HEK293 (cell line): Measurements from ENCODE around the gene QPCT.
A peak's percentile ranks its signal among the peaks of the same experiment; 100 is the strongest.

Source experiments
- CTCF ChIA-PET: fragments of 350-600 bp; formaldehyde crosslinking; extraction: SDS; loops from one replicate; lab custom pipeline; 2021; ENCODE audit warnings: antibody characterized with exemption; lab: Yijun Ruan, JAX
- POLR2A ChIA-PET: fragments of 300-600 bp; formaldehyde crosslinking; extraction: SDS; loops from one replicate; lab custom pipeline; 2020; ENCODE audit warnings: antibody characterized with exemption, inconsistent platforms; lab: Yijun Ruan, JAX
- H3K27ac ChIP-seq: fragments of 200-500 bp; sonication (Bioruptor generic); 2 replicates; pipeline ENCODE4 v1.5.1; 2014; ENCODE audit warnings: low read depth, low read length, control low read depth, inconsistent platforms; ENCODE audit errors: extremely low read depth
- H3K36me3 ChIP-seq, 2 experiments: fragments of 200-500 bp in 1 of 2; sonication (Bioruptor generic) in 1 of 2; 1 replicate in 1 of 2; 2 replicates in 1 of 2; pipeline ENCODE4 v1.5.1; 2014 to 2017; ENCODE audit warnings: inconsistent platforms in 2 of 2, low read length in 2 of 2; ENCODE audit not compliant: control insufficient read depth in 2 of 2, insufficient read depth in 1 of 2
- H3K4me1 ChIP-seq: fragments of 200-500 bp; sonication (Bioruptor generic); 2 replicates; pipeline ENCODE4 v1.5.1; 2014; ENCODE audit warnings: mild to moderate bottlenecking, low read length, inconsistent platforms; ENCODE audit not compliant: control insufficient read depth, insufficient read depth
- H3K4me3 ChIP-seq: 2 replicates; pipeline ENCODE4 v1.5.1; 2011; ENCODE audit warnings: low read depth, mild to moderate bottlenecking, control low read depth, low read length, moderate library complexity
- H3K9me3 ChIP-seq: fragments of 200-500 bp; sonication (Bioruptor generic); 2 replicates; pipeline ENCODE4 v1.5.1; 2014; ENCODE audit warnings: low read depth, low read length, inconsistent platforms; ENCODE audit not compliant: control insufficient read depth, insufficient read depth
- EGR2 ChIP-seq: fragments of 450-650 bp; formaldehyde crosslinking; IDR thresholded peaks from 2 replicates; pipeline ENCODE4 v1.5.1; 2016; ENCODE audit warnings: low read depth, missing biosample characterization, missing genetic modification characterization
- GFI1B ChIP-seq: fragments of 450-650 bp; formaldehyde crosslinking; IDR thresholded peaks from 2 replicates; pipeline ENCODE4 v1.5.1; 2016; ENCODE audit warnings: missing biosample characterization, missing genetic modification characterization
- KLF9 ChIP-seq: fragments of 450-650 bp; formaldehyde crosslinking; IDR thresholded peaks from 2 replicates; pipeline ENCODE4 v1.5.1; 2016; ENCODE audit warnings: missing biosample characterization, missing genetic modification characterization, low read depth
- OSR2 ChIP-seq: fragments of 450-650 bp; formaldehyde crosslinking; IDR thresholded peaks from 2 replicates; pipeline ENCODE4 v1.5.1; 2016; ENCODE audit warnings: missing biosample characterization, missing genetic modification characterization
- OVOL3 ChIP-seq: fragments of 450-650 bp; formaldehyde crosslinking; IDR thresholded peaks from 2 replicates; pipeline ENCODE4 v1.5.1; 2016; ENCODE audit warnings: missing biosample characterization, missing genetic modification characterization
- RBAK ChIP-seq: fragments of 450-650 bp; formaldehyde crosslinking; IDR thresholded peaks from 2 replicates; pipeline ENCODE4 v1.5.1; 2016; ENCODE audit warnings: missing biosample characterization, missing genetic modification characterization
- SCRT2 ChIP-seq: fragments of 450-650 bp; formaldehyde crosslinking; IDR thresholded peaks from 2 replicates; pipeline ENCODE4 v1.5.1; 2016; ENCODE audit warnings: missing biosample characterization, missing genetic modification characterization
- SP2 ChIP-seq: fragments of 450-650 bp; formaldehyde crosslinking; IDR thresholded peaks from 2 replicates; pipeline ENCODE4 v1.5.1; 2016; ENCODE audit warnings: missing biosample characterization, missing genetic modification characterization
- ZBTB20 ChIP-seq: fragments of 450-650 bp; formaldehyde crosslinking; IDR thresholded peaks from 2 replicates; pipeline ENCODE4 v1.5.1; 2016; ENCODE audit warnings: missing biosample characterization, missing genetic modification characterization
- ZBTB48 ChIP-seq: fragments of 450-650 bp; formaldehyde crosslinking; IDR thresholded peaks from 2 replicates; pipeline ENCODE4 v1.5.1; 2016; ENCODE audit warnings: missing biosample characterization, missing genetic modification characterization
- ZBTB8A ChIP-seq: fragments of 450-650 bp; formaldehyde crosslinking; IDR thresholded peaks from 2 replicates; pipeline ENCODE4 v1.5.1; 2016; ENCODE audit warnings: missing biosample characterization, missing genetic modification characterization
- ZFP37 ChIP-seq: fragments of 450-650 bp; formaldehyde crosslinking; IDR thresholded peaks from 2 replicates; pipeline ENCODE4 v1.5.1; 2016; ENCODE audit warnings: missing biosample characterization, missing genetic modification characterization
- ZNF146 ChIP-seq: fragments of 450-650 bp; formaldehyde crosslinking; IDR thresholded peaks from 2 replicates; pipeline ENCODE4 v1.5.1; 2016; ENCODE audit warnings: missing biosample characterization, missing genetic modification characterization
- ZNF335 ChIP-seq: fragments of 450-650 bp; formaldehyde crosslinking; conservative IDR thresholded peaks from 2 replicates; pipeline ENCODE4 v1.5.1; 2016; ENCODE audit warnings: missing biosample characterization, missing genetic modification characterization
- ZNF37A ChIP-seq: fragments of 450-650 bp; IDR thresholded peaks from 2 replicates; pipeline ENCODE4 v1.5.1; 2018; ENCODE audit warnings: missing biosample characterization, missing genetic modification characterization
- ZNF391 ChIP-seq: fragments of 450-650 bp; formaldehyde crosslinking; IDR thresholded peaks from 2 replicates; pipeline ENCODE4 v1.5.1; 2016; ENCODE audit warnings: low read depth, missing biosample characterization, missing genetic modification characterization, borderline replicate concordance
- ZNF501 ChIP-seq: fragments of 450-650 bp; formaldehyde crosslinking; IDR thresholded peaks from 2 replicates; pipeline ENCODE4 v1.5.1; 2016; ENCODE audit warnings: missing biosample characterization, missing genetic modification characterization
- ZNF548 ChIP-seq: fragments of 450-650 bp; formaldehyde crosslinking; IDR thresholded peaks from 2 replicates; pipeline ENCODE4 v1.5.1; 2016; ENCODE audit warnings: missing biosample characterization, missing genetic modification characterization
- ZNF600 ChIP-seq: fragments of 450-650 bp; formaldehyde crosslinking; IDR thresholded peaks from 2 replicates; pipeline ENCODE4 v1.5.1; 2016; ENCODE audit warnings: missing biosample characterization, missing genetic modification characterization
- ZNF707 ChIP-seq: fragments of 450-650 bp; formaldehyde crosslinking; IDR thresholded peaks from 2 replicates; pipeline ENCODE4 v1.5.1; 2016; ENCODE audit warnings: missing biosample characterization, missing genetic modification characterization
- ZNF837 ChIP-seq: fragments of 450-650 bp; formaldehyde crosslinking; IDR thresholded peaks from 2 replicates; pipeline ENCODE4 v1.5.1; 2016; ENCODE audit warnings: missing biosample characterization, missing genetic modification characterization
- ZSCAN30 ChIP-seq: fragments of 450-650 bp; IDR thresholded peaks from 2 replicates; pipeline ENCODE4 v1.5.1; 2018; ENCODE audit warnings: missing biosample characterization, mild to moderate bottlenecking, missing genetic modification characterization, moderate library complexity
- TF ChIP-seq, protein P1 (sequence below): fragments of 450-650 bp; formaldehyde crosslinking; IDR thresholded peaks from 2 replicates; pipeline ENCODE4 v1.5.1; 2016; ENCODE audit warnings: missing biosample characterization, missing genetic modification characterization
- TF ChIP-seq, protein P2 (sequence below): fragments of 450-650 bp; formaldehyde crosslinking; IDR thresholded peaks from 2 replicates; pipeline ENCODE4 v1.5.1; 2017; ENCODE audit warnings: missing biosample characterization, missing genetic modification characterization
- TF ChIP-seq, protein P3 (sequence below): fragments of 450-650 bp; formaldehyde crosslinking; IDR thresholded peaks from 2 replicates; pipeline ENCODE4 v1.5.1; 2017; ENCODE audit warnings: missing biosample characterization, missing genetic modification characterization
- TF ChIP-seq, protein P4 (sequence below): fragments of 450-650 bp; formaldehyde crosslinking; IDR thresholded peaks from 2 replicates; pipeline ENCODE4 v1.5.1; 2016; ENCODE audit warnings: missing biosample characterization, missing genetic modification characterization

QPCT gene

DNA sequence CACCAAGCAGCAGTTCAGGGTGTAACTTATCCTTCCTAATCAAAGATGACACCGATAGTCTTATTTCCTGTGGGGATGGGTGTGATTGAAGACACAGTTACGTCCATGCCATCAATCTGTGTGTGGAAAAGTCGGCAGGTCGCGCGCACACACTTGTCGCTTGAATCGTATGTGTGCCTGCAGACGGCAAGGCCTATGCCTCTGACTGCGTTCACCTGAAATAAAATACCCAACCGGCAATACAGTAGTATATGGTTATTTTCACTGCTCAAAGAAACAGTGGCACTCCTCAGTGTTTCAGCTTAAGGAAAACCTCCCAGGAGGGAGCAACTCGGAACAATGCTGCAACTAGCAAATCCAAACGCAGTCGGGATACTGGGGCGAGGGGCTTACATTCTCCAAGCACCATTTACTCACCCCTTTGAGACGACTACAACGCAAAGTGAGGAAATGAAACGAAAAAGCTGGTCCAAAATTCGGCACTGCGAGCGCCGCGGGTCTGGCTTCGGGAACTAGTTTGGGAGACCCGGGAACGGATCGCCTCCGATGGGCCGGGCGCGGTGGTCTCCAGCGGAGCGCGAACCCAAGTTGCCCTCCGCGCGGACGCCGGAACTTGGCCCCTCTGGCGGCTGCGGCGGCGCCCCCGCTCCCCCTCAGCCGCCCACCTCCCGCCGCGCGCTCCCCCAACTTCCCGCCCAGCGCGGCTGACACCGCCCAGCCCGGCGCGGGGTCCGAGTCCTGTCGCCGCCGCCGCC, 20.5 kb upstream of the QPCT start (continued):
- TF ChIP-seq OVOL3 (tag by site-specific recombination) (no peak), ZSCAN30 (tag by site-specific recombination) (peak; percentile 3; the same call in 1 of the 2 replicates), ZBTB20 (tag by site-specific recombination) (peak; percentile 20; the same call in 1 of the 2 replicates), ZNF600 (tag by site-specific recombination) (peak; percentile 23; the same call in 1 of the 2 replicates), ZFP37 (tag by site-specific recombination) (0 out of 2 replicates have a peak, but pooled peaks have one; percentile 31), ZNF146 (tag by site-specific recombination) (no peak), ZNF335 (tag by site-specific recombination) (peak; percentile 49), OSR2 (tag by site-specific recombination) (peak; percentile 15; the same call in 1 of the 2 replicates), SCRT2 (0 out of 2 replicates have a peak, but pooled peaks have one; percentile 52), ZBTB8A (no peak; the same call in 1 of the 2 replicates), ZNF37A (tag by site-specific recombination) (no peak), ZNF707 (tag by site-specific recombination) (no peak)

DNA sequence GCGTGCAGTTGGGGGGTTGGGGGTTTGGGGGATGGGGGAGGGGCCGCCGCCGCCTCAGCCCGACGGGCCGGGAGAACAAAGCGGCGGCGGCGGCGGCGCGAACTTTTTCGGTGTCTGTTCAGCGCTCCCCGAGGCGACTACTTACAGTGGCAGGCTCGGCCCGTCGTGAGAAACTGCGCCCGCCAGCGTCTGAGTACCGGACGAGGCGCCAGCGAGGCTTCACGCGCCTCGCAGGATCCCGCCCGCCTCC, 20.0 kb upstream of the QPCT start:
- Histone ChIP-seq H3K9me3 (no peaks in the 10 kb centered on the region), H3K27ac (peak overlapping the region; percentile 92), H3K4me3 (peak overlapping the region; percentile 75), H3K4me1 (peaks cover 12% of the 10 kb centered on the region), H3K36me3 (no peaks in the 10 kb centered on the region)
- TF ChIP-seq ZNF548 (tag by site-specific recombination) (no peak), SP2 (tag by site-specific recombination) (peak; percentile 11; the same call in 1 of the 2 replicates), ZNF391 (tag by site-specific recombination) (no peak), GFI1B (tag by site-specific recombination) (no peak), ZNF501 (tag by site-specific recombination) (no peak), ZNF837 (no peak), ZBTB8A (peak; percentile 73; the same call in 1 of the 2 replicates), EGR2 (tag by site-specific recombination) (no peak), KLF9 (no peak), ZNF146 (tag by site-specific recombination) (no peak), RBAK (tag by site-specific recombination) (no peak), ZBTB48 (tag by site-specific recombination) (no peak)
- TF ChIP-seq, protein P1, sequence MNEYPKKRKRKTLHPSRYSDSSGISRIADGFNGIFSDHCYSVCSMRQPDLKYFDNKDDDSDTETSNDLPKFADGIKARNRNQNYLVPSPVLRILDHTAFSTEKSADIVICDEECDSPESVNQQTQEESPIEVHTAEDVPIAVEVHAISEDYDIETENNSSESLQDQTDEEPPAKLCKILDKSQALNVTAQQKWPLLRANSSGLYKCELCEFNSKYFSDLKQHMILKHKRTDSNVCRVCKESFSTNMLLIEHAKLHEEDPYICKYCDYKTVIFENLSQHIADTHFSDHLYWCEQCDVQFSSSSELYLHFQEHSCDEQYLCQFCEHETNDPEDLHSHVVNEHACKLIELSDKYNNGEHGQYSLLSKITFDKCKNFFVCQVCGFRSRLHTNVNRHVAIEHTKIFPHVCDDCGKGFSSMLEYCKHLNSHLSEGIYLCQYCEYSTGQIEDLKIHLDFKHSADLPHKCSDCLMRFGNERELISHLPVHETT (tag by site-specific recombination) = no peak
- TF ChIP-seq, protein P2, sequence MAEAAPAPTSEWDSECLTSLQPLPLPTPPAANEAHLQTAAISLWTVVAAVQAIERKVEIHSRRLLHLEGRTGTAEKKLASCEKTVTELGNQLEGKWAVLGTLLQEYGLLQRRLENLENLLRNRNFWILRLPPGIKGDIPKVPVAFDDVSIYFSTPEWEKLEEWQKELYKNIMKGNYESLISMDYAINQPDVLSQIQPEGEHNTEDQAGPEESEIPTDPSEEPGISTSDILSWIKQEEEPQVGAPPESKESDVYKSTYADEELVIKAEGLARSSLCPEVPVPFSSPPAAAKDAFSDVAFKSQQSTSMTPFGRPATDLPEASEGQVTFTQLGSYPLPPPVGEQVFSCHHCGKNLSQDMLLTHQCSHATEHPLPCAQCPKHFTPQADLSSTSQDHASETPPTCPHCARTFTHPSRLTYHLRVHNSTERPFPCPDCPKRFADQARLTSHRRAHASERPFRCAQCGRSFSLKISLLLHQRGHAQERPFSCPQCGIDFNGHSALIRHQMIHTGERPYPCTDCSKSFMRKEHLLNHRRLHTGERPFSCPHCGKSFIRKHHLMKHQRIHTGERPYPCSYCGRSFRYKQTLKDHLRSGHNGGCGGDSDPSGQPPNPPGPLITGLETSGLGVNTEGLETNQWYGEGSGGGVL (tag by site-specific recombination) = 0 out of 2 replicates have a peak, but pooled peaks have one; percentile 7
- TF ChIP-seq, protein P3, sequence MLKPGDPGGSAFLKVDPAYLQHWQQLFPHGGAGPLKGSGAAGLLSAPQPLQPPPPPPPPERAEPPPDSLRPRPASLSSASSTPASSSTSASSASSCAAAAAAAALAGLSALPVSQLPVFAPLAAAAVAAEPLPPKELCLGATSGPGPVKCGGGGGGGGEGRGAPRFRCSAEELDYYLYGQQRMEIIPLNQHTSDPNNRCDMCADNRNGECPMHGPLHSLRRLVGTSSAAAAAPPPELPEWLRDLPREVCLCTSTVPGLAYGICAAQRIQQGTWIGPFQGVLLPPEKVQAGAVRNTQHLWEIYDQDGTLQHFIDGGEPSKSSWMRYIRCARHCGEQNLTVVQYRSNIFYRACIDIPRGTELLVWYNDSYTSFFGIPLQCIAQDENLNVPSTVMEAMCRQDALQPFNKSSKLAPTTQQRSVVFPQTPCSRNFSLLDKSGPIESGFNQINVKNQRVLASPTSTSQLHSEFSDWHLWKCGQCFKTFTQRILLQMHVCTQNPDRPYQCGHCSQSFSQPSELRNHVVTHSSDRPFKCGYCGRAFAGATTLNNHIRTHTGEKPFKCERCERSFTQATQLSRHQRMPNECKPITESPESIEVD (tag by site-specific recombination) = no peak
- TF ChIP-seq, protein P4, sequence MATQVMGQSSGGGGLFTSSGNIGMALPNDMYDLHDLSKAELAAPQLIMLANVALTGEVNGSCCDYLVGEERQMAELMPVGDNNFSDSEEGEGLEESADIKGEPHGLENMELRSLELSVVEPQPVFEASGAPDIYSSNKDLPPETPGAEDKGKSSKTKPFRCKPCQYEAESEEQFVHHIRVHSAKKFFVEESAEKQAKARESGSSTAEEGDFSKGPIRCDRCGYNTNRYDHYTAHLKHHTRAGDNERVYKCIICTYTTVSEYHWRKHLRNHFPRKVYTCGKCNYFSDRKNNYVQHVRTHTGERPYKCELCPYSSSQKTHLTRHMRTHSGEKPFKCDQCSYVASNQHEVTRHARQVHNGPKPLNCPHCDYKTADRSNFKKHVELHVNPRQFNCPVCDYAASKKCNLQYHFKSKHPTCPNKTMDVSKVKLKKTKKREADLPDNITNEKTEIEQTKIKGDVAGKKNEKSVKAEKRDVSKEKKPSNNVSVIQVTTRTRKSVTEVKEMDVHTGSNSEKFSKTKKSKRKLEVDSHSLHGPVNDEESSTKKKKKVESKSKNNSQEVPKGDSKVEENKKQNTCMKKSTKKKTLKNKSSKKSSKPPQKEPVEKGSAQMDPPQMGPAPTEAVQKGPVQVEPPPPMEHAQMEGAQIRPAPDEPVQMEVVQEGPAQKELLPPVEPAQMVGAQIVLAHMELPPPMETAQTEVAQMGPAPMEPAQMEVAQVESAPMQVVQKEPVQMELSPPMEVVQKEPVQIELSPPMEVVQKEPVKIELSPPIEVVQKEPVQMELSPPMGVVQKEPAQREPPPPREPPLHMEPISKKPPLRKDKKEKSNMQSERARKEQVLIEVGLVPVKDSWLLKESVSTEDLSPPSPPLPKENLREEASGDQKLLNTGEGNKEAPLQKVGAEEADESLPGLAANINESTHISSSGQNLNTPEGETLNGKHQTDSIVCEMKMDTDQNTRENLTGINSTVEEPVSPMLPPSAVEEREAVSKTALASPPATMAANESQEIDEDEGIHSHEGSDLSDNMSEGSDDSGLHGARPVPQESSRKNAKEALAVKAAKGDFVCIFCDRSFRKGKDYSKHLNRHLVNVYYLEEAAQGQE (tag by site-specific recombination) = no peak
- CTCF ChIA-PET = interaction anchor here (0.6 kb wide), 1 partner anchor 108 kb away, joined by 5 read pairs; no protein-coding TSS in a partner anchor
- POLR2A ChIA-PET = interaction anchor here (0.5 to 1.3 kb wide), 6 partner anchors 14 to 92 kb away, joined by 3 to 4 read pairs (median 3); no protein-coding TSS in a partner anchor
